Left kidney (tissue), 8 donors: Measurements from ENCODE around the gene VPS37D. TPM values are rescaled to one million over a fixed set of nuclear protein-coding genes. Genes with fewer than 3 reads are reported as not detected.
A peak's percentile ranks its signal among the peaks of the same experiment; 100 is the strongest.
"Not testable (repeated sequence)": the region's sequence is repeated elsewhere in the genome, so short reads cannot be mapped to it uniquely, and the experiment has no call there.

Source experiments
- DNase-seq: peaks from one replicate; pipeline ENCODE4 v3.0.0-alpha.2; 2013
- long read RNA-seq, 8 donors: transcript quantifications; one replicate each; lab custom pipeline, GENCODE V29; 2026
- polyA plus RNA-seq: library from polyadenylated mRNA; unstranded; fragments of 120-200 nt; gene quantifications from one replicate; pipeline ENCODE4 v1.2.1, GENCODE V29; 2013; ENCODE audit not compliant: insufficient read length

Gene VPS37D, protein sequence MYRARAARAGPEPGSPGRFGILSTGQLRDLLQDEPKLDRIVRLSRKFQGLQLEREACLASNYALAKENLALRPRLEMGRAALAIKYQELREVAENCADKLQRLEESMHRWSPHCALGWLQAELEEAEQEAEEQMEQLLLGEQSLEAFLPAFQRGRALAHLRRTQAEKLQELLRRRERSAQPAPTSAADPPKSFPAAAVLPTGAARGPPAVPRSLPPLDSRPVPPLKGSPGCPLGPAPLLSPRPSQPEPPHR
- 9.4 TPM for polyA plus RNA-seq
- long read RNA-seq, donor 1, transcript VPS37D-201 (4 exons, 1,624 nt) = major isoform, 12 of 12 reads
- long read RNA-seq, donor 1, partial matches to known transcripts = 0 of 12 reads
- long read RNA-seq, donor 1, other reads (novel, unspliced or antisense) = 0 of 12 reads
- long read RNA-seq, donor 2, transcript VPS37D-201 (4 exons, 1,624 nt) = major isoform, 9 of 9 reads
- long read RNA-seq, donor 2, partial matches to known transcripts = 0 of 9 reads
- long read RNA-seq, donor 2, other reads (novel, unspliced or antisense) = 0 of 9 reads
- long read RNA-seq, donor 3, transcript VPS37D-201 (4 exons, 1,624 nt) = major isoform, 8 of 8 reads
- long read RNA-seq, donor 3, partial matches to known transcripts = 0 of 8 reads
- long read RNA-seq, donor 3, other reads (novel, unspliced or antisense) = 0 of 8 reads
- long read RNA-seq, donor 4, partial matches to known transcripts = 0 of 1 reads
- long read RNA-seq, donor 4, other reads (novel, unspliced or antisense) = 0 of 1 reads
- long read RNA-seq, donor 5, transcript VPS37D-201 (4 exons, 1,624 nt) = major isoform, 22 of 22 reads
- long read RNA-seq, donor 5, partial matches to known transcripts = 0 of 22 reads
- long read RNA-seq, donor 5, other reads (novel, unspliced or antisense) = 0 of 22 reads
- long read RNA-seq, donor 6, transcript VPS37D-201 (4 exons, 1,624 nt) = major isoform, 11 of 20 reads
- long read RNA-seq, donor 6, partial matches to known transcripts = 9 of 20 reads
- long read RNA-seq, donor 6, other reads (novel, unspliced or antisense) = 0 of 20 reads
- long read RNA-seq, donor 7, transcript VPS37D-201 (4 exons, 1,624 nt) = major isoform, 17 of 25 reads
- long read RNA-seq, donor 7, partial matches to known transcripts = 8 of 25 reads
- long read RNA-seq, donor 7, other reads (novel, unspliced or antisense) = 0 of 25 reads
- long read RNA-seq, donor 8, partial matches to known transcripts = 0 of 1 reads
- long read RNA-seq, donor 8, other reads (novel, unspliced or antisense) = 0 of 1 reads

DNA sequence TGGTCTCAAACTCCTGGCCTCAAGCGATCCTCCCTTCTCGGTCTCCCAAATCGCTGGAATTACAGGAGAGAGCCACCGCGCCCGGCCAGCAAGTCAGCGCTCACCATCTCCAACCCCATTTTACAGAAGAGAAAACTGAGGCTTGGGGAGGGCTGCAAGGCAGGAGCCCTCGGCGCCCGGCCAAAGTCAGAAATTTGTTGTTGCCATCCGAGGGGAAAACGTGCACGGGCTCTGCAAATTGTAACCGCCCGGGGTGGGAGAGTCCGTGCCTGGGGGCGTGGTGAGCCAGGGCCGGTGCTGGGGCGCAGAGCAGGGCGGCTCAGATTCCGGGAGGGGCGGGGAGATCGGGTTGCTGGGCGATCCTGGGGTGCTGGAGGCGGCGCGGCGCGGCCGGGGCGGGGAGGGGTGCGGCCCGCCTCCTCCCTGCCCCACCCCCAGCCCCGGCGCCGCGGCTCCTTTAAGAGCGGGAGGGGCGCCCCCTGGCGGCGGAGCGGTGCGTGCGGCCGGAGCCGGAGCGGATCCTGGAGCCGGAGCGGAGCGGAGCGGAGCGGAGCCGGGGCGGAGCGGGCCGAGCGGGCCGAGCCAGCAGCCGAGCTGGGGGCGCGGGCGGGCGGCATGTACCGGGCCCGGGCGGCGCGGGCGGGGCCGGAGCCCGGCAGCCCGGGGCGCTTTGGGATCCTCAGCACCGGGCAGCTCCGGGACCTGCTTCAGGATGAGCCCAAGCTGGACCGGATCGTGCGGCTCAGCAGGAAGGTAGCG lies at the start of gene VPS37D:
VPS37D (plus strand) TSS at position 488 of the 759 bp plus-strand sequence; CDS start at position 616, 128 bp downstream.
- DNase-seq = peak; percentile 90

DNA sequence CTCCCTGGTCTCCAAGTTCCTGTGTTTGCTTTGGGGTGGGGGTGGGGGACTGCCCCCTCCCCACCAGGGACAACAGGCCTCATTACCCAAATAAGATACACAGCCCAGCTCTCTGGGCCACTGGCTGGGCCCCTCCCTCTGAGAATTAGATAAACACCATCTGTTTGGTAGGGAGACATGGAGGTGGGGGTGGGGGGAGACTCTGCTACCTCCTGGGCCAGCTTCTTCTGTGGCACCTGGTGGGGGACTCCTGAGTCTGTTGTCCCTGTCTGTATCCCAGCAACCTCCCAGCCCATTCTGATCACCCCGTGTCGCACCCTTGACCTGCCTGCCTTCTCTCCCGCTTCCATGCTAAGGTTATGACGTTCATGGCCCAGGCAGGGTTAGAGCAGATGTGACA lies 49.1 kb upstream of the VPS37D start:
- no peak for DNase-seq

DNA sequence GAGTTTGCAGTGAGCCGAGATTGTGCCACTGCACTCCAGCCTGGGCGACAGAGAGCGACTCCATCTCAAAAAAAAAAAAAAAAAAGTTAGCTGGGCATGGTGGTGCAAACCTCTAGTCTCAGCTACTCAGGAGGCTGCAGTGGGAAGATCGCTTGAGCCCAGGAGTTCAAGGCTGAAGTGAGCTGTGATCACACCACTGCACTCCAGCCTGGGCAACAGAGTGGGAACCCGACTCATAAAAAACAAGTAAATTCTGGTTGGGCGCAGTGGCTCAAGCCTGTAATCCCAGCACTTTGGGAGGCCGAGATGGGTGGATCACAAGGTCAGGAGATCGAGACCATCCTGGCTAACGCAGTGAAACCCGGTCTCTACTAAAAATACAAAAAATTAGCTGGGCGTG lies 48.2 kb upstream of the VPS37D start:
- not testable (repeated sequence) for DNase-seq

DNA sequence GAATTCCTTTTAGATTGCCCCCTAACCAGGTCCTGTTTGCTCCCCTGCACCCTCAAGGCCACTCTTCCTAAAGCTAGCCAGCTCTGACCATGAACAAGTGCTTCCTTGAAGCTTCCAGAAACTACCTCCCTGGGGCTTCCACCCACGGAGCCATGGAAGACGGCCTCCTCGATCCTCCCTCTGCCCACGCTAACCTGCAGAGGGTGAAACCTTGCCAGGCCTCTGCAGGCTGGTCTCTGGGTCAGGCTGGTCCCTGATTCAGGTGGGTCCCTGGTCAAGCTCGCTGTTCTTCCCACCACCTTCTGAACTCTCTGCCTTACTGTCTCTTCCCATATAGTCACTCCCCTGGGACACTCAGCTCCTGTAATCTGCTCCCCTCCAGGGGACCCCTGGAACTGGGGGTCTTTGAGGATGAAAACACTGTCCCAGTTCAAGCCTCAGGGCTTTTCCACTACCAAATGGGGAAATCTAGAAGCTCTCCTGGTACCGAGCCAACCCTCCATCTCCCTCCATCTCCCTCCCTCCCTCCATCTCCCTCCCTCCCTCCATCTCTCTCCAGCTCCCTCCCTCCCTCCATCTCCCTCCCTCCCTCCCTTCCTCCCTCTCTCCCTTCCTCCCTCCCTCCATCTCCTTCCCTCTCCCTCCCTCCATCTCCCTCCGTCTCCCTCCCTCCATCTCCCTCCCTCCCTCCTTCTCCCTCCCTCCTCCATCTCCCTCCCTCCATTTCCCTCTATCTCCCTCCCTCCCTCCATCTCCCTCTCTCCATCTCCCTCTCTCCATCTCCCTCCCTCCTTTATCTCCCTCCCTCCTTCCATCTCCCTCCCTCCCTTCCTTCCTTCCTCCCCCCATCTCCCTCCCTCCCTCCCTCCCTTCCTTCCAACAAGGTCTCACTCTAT lies 46.2 kb upstream of the VPS37D start:
- no peak for DNase-seq

DNA sequence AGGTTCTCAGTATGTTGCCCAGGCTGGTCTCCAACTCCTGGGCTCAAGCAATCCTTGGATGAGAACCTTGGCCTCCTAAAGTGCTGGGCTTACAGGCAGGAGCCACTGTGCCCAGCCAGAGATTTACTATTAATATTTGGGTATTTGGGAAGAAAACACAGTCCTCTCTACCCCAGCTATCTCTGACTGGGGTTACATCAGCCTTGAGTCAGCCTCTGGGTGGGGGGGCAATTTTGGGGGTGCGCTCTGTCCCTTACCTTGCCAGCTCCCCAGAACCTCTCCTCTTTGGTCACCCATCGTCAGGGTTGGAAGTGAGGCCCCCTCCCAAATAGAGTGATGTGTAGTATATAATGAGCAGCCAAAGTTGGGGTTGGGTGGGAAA lies 45.1 kb upstream of the VPS37D start:
- no peak for DNase-seq

DNA sequence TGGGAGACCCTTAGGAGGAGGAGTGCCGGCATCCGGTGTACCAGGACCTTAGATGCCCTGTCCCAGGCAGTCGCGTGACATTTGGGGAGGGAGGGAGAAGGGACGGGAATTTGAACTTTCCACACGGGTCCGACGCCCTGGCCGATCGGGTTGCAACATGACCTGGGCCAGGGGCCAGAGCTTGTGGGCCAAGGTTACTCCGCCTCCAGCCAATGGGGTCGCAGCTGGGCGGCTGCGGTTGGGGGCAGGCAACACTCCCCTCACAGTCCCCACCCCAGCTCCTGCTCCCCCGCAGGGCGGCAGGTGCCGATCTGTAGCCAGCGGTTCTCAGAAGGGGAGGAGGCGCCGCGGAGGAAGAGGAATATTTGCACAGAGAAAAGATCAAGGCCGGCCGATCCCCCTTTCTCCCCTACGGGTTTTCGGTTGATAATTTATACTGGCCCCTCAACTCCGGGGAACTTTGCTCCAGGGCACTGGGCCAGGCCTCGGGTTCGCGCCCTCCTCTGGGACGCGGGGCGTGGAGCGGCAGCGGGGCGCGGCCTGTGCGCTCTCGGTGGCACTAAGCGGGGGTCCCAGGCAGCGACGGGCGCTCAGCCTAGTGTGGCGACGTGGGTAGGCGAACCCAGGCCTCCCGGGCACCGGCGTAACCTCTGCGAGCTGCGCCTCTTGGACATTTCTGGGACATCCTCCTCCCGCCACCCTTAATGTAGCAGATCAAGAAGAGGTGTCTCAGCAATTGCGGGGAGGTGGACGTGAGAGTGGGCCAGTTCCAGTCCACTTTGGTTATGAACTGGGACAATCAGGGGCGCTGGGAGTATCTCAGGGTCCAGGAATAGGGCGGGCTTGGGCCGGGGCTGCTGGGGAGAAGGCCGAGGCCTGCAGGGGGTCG lies 44.5 kb upstream of the VPS37D start:
- DNase-seq = peak; percentile 30

DNA sequence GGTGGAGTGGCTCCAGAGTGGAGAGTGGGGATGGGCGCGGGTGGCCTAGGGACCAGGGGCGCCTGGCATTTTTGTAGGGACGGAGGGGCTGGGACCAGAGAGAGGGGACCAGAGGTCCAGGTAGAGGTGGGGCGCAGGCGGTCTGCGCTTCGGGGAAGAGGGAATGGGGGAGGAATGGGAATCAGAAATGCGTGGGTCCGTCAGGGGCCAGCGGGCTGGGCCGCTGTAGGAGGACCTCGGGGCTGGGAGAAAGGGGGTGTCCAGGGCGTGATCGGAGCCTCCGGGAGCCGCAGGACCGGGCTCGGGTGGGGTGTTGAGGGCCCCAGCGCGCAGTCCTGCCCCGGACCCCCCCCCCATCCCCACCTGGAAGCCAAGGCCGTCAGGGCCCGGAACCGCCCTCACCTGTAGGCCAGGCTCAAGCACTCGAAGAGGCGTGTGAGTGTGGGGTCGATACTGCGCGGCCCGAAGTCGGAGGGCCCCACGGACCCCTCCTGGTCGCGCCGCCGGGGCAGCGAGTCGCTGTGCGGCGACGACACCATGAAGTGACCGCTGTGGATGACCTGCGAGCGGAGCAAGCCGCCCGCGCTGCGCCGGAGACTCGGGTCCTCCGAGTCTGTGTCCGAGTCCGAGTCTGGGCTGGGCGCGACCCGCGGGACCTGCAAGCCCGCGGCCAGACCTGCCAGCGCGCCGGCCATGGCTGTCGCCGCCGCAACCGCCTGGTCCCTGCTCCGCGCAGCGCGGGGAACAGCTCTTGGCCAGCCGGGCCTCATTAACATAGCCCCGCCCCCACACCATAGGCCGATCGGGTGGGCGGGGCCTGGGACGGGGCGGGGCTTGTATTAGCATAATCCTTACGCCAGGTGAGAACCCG lies 43.6 kb upstream of the VPS37D start, which contains the start of gene MLXIPL:
MLXIPL (minus strand) TSS at position 725 of the 871 bp plus-strand sequence; CDS start at position 695, 30 bp downstream.
- DNase-seq = peak; percentile 84

DNA sequence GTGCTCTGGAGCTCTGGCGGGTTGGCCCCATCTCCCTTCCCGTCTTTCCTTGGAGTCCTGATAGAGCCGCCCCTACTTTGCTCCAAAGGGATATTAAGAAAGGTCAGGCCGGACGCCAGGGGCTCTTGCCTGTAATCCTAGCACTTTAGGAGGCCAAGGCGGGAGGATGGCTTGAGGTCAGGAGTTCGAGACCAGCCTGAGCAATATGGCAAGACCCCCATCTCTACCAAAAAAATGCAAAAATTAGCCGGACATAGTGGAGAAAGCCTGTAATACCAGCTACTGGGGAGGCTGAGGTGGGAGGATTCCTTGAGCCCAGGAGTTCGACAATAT lies 43.0 kb upstream of the VPS37D start:
- DNase-seq = no peak

DNA sequence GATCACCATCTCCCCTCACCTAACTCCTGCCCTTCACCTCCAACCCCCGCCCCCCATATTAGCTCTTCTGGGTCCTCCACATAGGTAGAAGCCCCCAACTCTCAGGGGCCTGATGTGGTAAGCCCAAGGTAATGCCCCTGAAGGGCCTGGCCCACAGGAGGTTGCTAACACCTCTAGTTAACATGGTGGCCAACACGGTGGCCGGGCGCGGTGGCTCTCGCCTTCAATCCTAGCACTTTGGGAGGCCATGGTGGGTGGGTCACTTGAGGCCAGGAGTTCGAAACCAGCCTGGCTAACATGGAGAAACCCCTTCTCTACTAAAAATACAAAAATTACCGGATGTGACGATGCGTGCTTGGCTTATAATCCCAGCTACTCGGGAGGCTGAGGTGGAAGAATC lies 42.4 kb upstream of the VPS37D start:
- DNase-seq = no peak

DNA sequence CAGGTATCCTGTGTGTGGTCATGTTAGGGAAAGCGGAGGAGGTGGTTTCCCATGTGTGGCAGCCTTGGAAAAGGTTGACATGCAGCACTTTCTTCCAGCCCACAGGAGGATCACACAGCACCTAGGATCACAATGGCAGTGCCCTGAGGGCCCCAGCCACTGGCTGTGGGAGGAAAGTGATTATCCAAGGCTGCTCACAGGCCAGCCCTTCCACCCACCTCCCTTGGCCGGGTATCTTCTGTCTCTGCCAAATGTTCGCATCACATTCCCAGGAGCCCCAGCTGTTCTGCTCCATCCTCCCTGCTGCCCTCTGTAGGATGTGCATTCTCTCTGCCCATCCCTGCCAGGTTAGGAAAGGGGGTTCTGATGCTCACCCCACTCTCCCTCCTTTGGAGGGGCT lies 40.8 kb upstream of the VPS37D start:
- DNase-seq = no peak

DNA sequence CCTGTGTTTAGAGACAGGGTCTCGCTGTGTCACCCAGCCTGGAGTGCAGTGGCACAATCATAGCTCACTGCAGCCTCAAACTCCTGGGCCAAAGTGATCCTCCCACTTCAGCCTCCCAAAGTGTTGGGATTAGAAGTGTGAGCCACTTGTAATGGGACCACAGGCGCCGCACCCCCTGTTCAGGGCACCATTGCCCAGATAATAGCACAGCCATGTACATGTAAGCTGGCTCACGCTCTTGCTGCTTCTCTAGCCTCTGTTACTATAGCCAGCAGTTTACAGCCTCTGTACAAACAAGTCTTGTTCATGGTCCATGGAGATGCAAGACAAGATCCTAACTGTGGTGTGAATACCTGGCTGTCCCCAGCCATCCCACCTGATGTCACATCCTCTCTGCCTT lies 39.1 kb upstream of the VPS37D start:
- DNase-seq = no peak

DNA sequence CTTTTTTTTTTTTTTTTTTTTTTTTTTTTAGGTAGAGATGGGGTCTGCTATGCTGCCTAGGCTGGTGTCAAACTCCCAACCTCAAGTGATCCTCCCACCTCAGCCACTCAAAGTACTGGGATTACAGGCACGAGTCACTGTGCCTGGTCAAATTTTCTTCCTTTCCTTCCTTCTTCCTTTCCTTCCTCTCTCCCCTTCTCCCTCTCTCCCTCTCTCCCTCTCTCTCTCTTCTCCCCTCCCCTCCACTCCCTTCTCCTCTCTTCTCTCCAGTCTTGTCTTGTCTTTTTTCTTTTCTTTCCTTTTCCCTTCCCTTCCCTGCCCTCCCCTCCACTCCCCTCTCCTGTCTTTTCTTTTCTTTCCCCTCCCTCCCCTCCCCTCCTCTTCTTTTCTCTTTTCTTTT lies 36.1 kb upstream of the VPS37D start:
- DNase-seq = no peak

DNA sequence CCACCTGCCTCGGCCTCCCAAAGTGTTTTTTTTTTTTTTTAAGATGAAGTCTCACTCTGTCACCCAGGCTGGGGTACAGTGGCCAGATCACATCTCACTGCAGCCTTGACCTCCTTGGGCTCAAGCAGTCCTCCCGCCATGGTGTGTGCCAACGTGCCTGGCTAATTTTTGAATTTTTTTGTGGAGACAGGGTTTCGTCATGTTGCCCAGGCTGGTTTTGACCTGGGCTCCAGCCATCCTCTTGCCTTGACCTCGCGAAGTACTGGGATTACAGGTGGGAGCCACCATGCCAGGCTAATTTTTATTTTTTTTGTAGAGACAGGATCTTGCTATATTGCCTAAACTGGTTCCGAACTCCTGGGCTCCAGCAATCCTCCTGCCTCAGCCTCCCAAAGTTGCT lies 34.3 kb upstream of the VPS37D start:
- no peak for DNase-seq

DNA sequence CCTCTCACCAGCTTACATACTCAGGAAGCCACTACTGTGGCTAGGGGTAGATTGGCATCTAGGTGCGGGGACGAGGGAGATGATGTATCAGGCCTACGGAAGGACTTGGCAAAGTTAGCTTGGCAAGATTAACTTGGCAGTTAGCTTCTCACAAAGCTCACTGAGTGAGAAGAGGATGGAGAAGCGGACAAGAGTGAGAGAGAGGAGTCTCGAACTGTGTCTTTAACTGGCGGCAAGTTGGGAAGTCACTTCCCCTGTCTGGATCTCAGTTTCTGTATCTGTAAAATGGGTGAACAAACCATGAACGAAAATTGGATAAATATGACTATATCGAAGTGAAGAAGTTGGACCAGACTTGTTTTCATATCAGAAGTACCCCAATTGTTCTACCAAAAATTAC lies 33.8 kb upstream of the VPS37D start:
- no peak for DNase-seq

DNA sequence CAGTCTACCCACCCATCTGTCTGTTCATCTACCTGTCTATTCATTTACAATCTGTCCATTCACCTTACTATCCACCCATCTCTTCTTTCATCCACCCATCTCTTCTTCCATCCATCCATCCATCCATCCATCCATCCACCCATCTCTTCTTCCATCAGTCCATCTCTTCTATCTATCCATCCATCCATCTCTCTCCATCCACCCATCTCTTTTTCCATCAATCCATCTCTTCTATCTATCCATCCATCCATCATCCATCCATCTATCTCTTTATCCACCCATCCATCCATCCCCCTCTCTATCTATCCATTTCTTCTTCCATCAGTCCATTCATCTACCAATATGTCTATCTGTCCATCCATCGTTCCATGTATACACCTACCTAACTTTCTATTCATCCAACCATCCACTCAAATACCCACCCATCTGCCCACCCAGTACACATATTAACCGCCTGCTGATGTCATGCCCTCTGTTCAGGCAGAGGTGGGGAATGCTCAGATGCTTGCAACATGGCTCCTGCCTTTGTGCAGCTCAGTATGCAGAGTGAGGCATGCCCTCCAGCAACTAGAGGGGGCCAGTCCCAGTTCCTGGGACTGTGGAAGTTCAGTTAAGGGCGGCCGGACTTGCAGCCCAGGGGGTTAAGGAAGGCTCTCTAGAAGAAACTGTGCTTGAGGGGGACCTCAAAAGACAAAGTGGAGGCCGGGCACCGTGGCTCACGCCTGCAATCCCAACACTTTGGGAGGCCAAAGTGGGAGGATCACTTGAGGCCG lies 32.0 kb upstream of the VPS37D start:
- DNase-seq = no peak

DNA sequence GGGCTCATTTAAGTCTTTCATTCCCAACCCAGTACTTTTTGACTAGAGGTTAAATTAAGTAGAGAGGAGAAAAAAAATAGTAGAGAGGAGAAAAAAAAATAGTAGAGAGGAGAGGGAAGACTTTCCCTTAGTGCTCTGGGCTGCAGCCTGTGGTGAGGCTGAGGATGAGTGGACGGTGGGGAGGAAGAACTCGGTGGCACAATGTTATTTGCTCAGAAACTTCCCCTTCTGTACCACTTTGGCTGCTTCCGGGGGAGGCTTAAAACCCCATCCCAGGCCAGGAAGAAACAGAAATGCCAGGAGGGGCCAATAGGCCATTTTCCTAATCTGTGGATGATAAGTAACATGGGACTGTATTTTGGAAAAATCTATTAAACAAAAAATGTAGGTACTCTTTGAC lies 28.7 kb upstream of the VPS37D start:
- DNase-seq = no peak

DNA sequence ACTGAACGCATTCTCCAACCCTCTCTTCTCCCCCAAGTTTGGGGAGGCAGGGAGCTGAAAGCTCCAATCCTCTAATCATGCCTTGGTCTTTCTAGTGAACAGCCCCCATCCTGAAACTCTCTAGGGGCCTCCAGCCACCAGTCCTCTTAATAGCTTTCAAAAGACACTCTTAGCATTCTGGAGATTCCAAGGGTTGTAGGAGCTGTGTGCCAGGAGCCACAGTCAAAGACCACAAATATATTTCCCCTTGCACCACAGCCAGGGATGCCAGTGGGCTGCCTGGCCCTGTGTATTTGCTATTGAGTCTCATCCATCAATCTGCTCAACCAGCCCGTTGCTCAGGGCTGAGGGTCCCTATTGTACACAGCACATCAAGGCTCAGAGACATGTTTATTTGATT lies 24.8 kb upstream of the VPS37D start:
- DNase-seq = no peak
